HG02852 (cell line): ENCODE data around the gene PRR7.

ENCODE experiments used
- ATAC-seq: cut with Tn5 transposase; IDR thresholded peaks from one replicate; pipeline ENCODE4 v1.9.1; 2021; ENCODE audit warnings: mild to moderate bottlenecking, moderate library complexity; ENCODE audit not compliant: unreplicated experiment

PRR7 gene

DNA sequence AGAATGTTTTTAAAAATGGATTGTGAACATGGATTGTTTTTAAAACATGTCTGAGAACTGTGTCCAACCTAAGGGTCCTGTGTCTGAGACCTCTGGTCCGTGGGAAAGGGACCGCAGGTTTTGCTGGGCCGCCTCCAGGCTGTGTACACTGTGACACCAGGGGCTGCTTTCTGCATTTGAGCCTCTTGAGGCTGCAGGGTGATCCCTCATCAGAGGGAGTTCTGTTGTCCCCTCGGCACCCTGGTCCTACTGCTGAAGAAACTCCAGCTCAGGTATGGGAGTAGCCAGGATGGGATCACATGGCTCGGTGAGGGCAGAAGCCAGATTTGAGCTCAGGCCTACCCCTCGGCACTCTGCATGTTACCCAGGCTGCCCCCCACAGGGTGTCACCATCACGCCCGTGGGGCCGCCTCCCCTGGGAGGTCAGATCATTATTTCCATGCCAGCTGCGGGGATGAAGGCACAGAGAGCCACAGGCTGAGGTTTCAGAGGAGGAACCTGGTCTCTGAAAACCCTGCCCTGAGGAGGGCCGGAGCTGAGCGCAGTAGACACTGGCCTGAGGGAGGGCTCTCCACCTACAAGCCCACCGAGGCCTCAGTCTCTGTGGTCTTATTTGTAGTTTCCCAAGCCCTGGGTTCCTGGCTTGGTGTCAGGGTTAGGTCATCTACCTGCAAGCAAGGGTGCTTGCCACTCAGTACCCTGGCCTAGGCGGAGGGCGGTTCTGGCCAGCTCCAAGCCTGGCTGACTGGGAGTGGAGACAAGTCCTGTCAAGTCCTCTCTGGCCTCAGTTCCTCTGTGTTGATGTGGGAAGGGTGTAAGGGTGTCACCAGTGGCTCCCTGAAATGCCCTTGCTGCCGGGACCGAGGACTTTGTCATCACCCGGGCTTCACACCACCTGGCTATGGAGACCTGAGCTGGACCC lies 2.8 kb downstream of the PRR7 start:
- ATAC-seq = no peak

DNA sequence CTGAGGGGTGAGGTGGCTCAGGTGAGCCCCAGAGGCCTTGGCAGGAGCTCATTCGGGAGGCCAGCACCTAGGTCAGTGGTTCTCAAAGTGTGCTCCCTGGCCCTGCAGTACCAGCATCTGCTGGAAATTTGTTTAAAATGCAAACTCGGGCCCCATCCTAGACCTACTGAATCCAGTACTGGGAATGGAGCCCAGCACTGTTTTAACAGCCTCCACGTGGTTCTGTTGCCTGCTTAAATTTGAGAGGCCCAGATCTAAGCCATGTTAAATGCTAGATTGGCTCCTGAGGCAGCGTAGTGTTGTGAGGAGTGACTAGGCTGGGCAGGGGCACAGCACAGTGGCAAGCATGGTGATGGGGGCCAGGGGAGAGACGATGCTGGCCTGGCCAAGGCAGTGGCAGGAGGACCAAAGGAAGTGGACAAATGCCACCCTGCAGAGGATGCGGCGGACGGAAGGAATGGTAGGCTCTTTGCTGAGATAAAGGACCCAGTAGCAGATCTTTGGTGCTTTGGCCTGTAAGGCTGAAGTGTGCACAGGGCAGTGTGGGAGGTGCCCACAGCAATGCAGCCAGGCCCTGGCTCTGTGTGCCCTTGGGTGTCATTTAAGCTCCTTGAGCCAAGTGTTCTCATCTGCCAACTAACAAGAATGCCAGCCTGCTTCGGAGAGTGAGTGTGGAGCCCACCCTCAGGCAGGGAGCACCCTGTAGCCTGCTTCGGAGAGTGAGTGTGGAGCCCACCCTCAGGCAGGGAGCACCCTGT lies 4.2 kb downstream of the PRR7 start:
- ATAC-seq = no peak

DNA sequence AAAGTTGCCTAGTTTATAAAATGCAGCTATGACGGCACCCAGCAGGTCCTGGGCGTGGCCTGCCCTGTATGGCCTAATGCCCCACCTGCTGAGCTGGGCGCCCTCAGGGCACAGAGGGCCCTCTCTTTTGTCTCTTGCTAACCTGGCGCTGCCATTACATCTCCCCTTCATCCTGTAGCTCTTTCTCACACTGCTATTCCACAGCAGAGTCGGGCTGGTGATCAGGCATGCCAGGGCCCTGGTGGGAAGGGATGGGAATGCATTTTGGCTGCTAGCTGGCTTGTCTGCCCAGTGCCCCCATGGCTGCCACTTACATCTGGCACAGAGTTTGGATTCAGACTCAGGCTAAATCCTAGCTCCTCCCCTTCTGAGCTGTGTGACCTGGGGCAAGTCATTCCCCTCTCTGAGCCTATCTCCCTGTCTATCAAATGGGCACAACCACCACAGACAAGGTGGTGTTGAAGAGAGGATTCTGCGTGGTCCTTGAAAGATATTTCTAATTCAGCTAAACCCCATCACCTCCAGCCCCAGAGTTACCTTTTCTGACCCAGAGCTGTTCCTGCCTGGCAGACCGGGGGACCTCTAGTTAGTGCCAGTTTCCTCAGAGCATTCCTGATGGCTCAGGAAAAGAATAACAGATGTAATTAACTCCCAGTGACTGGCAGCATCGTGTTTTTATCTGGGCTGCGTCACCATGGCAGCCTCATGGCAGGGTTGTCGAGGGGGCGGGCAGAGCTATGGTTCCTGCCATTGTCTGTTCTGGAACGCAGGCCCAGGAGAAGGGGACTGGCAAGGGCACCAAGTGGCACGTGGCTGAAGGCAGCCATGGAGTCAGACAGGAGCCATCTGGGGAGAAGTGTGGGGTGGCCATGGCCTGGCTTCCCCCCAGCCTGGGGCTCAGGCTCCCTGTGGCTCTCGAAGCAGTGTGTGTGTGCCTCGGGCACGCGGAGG lies 6.3 kb downstream of the PRR7 start:
- no peak for ATAC-seq

DNA sequence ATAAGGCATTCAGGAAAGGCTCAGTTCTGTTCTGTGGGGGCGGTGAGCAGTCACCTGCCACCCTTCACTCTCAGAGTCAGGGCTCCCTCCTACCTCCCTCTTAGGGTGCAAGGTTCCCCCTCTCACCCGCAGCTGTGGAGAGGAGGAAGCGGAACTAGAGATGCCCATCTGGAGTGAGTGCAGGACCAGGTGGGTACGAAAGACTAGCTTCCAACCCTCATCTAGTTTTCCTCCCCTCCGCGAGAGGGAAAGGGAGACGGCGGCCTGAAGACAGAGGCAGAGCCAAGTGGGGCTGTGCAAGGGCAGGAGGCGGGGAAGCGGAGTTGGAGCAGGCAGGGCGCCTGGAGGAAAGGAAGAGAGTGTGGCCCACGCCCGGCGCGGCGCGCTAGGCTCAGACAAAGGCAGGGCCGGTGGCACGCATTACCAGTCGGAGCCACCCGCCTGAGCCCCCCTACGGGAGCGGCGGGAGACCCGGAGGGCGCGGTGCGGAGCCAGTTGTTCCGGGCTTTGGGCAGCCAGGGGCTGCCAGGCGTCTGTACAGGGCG lies 7.3 kb downstream of the PRR7 start:
- peak; percentile 4 for ATAC-seq

DNA sequence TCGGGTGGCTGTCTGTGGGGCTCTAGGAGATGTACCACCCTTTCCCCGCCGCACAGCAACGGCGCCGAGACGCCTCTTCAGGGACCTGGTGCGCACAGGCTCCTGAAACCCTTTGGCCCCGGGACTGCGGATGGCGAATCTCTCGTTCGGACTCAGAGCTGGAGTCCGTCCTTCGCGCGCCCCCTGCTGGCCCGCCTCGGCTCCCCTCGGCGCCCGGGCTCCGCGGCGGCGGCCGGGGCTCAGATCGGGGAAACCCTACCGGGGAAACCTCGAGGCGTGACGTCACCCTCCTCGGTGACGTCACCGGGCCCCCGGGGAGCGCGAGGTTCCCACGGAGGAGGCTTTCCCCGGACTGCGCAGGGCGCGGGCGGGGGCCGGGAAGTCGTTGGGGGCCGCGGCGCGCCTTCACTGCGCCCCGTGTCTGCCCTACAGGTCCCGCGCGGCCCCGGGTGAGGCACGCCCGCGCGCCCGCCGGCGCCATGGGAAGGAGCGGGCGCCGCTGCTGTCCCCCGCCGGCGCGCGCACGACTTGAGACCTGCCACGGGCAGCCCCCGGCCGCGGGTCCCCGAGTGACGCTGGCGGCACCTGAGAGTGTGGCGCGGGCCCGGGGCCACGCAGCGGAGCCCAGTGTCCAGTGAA lies 7.9 kb downstream of the PRR7 start:
- peak; percentile 35 for ATAC-seq

DNA sequence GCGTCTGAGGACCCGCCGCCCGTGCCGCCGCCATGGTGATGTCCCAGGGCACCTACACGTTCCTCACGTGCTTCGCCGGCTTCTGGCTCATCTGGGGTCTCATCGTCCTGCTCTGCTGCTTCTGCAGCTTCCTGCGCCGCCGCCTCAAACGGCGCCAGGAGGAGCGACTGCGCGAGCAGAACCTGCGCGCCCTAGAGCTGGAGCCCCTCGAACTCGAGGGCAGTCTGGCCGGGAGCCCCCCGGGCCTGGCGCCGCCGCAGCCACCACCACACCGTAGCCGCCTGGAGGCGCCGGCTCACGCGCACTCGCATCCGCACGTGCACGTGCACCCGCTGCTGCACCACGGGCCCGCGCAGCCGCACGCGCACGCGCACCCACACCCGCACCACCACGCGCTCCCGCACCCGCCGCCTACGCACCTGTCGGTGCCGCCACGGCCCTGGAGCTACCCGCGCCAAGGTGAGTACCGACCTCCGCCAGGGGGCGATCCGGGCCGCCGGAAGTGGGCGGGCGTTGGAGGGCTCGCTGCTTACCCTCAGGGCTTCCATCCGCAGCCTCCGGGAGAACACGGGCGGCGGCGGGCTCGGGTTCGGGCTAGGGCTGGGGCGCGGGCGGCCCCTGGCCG lies 8.5 kb downstream of the PRR7 start:
- ATAC-seq = peak; percentile 53

DNA sequence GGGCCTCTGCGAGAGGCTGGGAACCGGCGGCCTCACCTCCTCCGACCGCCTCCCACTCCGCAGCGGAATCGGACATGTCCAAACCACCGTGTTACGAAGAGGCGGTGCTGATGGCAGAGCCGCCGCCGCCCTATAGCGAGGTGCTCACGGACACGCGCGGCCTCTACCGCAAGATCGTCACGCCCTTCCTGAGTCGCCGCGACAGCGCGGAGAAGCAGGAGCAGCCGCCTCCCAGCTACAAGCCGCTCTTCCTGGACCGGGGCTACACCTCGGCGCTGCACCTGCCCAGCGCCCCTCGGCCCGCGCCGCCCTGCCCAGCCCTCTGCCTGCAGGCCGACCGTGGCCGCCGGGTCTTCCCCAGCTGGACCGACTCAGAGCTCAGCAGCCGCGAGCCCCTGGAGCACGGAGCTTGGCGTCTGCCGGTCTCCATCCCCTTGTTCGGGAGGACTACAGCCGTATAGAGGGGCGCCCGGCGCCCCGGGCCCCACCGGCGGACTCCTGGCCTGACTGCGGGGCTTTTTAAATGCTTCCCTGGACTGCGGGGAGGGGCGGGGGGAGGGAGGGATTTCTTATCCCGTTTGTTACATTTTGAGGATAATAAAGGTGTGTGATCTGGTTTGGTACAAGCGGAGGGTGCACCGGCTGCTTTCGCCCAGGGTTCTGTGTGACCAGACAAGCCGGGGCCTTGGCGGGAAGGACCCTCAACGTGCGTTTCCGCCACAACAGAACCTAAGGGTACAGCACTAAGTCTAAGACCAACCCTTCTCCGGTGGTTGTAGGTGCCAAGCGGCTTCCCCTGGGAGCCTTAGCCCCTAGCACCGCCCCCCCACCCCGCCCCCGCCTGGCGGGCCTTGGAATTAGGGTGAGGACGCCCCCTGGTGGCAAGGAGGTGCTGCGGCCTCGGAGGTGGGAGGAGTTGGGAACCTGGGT lies 9.3 kb downstream of the PRR7 start:
- peak; percentile 11 for ATAC-seq

DNA sequence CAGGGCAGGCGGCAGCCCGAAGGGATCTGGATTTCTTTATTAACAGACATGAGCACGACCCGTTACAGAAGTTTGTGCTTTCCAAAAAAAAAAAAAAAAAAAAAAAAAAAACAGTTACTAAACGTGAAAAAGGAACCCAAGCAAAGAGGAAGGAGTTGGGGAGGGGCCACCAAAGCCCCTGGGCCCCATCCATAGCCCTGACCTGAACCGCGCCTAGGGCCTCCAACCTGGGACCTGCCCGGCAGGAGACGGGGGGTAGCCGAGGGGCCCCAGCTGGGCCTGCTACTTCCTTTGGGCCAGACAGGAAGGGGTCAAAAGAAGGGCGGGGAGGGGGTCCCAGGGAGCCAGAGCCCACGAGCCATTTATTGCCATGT lies 10.0 kb downstream of the PRR7 start:
- ATAC-seq = no peak

DNA sequence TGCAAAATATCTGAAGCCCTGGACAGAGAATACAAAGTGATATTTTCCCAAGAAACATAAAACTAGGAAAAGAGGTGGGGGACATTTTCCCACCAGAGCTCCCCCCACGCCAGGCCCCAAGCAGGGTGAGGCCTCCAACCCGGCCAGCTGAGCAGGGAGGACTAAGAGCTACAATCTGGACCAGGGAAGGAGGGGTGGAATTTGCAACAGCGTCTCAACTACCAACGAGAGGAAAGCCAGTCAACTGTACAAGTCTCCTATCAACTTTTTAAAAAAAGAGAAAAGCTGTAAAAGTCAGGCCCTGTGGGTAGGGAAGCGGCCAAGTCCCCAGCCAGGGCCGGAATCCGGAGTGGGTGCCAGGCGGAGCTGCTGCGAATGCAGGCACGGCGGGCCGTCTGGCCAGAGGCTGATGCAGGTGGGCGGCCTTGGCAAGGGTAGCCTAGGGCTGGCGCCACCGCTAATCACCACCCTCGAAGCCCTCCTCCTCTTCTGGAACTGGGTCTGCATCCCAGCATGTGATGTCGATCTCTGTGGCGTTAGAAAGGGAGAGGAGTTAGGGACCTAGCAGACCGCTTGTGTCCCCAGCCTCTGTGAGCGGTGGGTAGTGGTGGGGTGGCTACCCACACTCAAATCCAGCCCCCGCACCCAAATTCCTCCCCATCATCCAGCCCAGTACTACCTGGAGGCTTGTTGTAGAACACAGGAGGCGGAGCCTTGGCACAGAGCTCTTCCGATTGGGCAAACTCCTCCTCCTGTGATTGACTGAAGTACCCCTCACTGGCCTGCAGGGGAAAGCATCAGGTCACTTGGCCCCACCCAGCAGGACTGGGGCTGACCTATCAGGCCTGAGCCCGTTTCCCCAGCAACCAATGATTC lies 10.6 kb downstream of the PRR7 start:
- peak; percentile 36 for ATAC-seq

DNA sequence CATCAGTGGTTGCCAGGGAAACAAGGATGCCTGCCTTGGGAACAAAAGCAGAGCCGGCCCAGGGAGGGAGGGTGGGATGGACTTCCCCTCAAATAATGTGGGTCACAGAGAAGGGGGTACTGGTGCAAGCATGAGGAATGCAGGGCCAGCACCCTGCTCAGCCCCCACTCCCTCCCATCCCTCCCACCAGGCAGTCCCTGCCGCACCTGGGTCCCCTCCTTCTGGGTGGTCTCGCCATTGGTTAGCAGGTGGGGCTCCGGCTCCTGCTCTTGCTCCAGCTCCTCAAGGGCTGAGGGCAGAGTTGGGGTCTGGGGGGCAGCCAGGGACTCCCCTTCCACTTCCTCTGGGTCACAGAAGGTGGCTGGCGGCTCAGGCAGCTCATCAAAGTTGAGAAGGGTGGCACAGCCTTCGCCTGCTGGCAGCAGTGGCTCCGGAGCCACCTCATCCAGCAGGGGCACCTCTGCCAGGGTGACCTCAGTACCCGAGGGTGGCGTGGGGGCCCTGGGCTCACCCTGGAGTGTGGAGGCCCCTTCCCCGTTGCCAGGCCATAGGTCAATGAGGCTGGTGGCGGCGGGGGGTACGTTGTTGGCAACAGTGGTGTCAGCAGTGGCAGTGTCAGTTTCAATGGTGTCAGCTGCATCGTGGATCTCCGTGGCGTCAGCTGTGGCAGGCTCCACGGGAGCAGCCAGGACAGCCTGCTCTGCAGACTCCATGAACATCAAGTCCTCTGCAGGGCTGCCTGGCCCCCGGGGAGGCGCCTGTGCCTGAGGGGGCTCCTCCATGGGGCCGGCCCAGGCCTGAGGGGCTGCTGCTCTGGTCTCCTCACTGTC lies 11.5 kb downstream of the PRR7 start:
- ATAC-seq = no peak

DNA sequence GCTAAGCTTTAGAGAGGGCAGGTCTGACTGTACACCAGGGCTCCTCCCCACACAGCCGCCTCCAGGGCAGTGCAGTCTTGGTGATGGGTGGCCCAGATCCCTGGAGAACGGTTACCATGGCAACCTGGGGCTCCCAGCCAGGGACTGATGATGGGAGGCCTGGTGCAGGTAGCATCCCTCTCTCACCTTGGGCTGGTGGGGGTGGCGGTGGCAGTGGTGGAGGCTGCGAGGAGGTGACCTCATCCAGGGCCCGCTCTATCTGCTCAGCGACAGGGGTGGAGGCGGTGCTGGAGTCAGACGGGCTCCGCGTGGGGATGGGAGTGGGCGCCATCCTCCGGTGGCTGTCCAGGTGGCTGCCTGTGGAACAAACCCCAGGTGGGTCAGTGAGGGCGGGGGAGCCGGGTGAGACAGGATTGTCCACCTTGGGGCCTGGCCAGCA lies 12.3 kb downstream of the PRR7 start:
- no peak for ATAC-seq

DNA sequence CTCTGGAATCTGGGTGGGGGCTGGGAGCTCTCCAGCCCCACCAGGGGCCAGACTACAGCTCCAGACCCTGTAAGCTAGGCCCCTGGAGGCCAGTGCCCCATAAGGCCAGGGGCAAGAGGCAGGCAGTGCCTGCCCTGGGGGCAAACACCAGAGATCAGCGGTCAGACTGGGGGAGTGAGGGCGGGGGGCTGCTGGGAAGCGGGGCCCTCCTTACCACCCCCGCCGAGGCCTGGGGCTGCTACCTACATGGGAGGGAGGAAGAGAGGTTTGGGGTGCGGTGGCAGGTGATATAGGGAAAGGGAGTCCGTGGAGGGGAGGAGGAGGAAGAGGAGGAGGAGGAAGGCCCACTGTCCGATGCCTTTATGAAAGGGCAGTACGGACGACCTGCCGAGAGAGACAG lies 12.7 kb downstream of the PRR7 start:
- ATAC-seq = no peak

DNA sequence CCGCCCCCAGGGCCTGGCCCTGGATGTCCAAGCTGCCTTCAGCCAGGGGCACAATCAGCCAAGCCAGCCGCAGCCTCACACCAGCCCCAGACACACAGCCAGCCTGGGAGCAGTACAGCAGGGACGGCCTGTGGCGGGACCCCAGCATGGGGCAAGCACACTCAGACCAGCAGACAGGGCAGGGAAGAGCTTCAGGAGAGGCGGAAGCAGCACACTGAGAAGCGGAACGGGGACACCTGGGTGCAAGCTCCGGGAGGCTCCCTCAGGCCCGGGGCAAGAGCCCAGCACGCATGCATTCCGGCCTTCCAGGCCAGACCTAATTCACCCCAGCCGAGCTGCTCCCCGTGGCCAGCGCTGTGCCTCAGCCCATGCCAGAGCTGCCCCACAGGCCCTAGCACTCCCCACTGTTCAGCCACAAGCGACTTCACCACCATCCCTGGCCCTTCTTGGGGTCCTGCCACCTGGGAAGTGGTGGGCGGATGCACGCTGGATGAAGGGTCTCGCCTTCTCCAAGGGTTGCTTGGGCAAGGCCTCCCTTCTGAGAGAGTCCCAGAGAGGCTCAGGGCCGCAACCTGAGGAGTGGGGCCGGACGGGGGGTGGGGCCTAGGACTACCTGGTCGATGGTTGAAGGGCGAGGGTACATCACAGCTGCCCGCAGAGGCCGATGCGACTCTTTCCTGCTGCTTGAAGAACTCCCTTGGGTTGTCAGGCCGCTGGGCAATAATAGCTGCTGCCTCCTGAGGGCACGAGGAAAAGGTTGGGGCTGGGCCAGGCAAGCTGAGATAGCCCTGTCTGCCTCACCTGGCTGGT lies 13.4 kb downstream of the PRR7 start:
- ATAC-seq = no peak

DNA sequence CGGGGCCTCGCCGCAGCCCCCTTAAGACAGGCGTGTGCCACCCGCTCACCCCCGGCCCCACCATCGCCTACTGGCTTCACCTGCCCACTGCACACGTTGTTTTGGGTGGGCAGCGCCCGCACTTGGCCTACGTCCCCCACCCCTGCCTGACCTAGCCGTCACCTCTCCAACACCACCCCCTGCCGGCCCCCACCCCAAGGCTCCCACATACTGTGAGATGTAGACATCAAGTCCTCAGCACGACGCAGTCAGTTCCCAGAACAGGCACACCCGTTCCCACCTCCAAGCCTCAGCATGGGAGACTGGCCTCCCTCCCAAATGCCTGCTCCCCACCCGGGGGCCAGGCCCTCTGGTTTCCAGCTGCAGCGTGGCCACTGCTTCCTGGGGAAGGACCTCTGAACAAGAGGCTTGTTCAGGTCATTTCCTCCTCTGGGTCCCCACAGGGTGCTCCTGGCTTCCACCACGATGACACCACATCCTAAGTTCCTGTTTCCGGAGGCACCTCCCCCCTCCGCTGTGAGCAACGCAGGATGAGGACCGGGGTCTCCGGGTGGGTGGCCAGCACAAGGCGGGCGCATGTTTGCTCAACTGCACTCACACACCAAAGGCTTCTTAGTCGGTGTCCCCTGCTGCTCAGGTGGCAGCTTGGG lies 15.5 kb downstream of the PRR7 start:
- no peak for ATAC-seq

DNA sequence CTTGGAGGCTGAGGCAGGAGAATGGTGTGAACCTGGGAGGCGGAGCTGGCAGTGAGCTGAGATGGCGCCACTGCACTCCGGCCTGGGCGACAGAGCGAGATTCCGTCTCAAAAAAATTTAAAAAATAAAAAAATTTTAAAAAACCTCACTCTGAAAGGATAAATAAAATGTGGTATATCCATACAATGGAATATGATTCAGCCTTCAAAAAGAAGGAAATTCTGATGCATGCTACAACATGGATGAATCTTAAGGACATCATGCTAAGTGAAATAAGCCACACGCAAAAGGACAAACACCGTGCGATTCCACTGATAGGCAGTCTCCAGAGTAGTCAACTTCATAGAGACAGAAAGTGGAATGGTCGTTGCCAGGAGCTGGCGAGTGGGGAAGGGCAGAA lies 18.4 kb downstream of the PRR7 start:
- no peak for ATAC-seq

DNA sequence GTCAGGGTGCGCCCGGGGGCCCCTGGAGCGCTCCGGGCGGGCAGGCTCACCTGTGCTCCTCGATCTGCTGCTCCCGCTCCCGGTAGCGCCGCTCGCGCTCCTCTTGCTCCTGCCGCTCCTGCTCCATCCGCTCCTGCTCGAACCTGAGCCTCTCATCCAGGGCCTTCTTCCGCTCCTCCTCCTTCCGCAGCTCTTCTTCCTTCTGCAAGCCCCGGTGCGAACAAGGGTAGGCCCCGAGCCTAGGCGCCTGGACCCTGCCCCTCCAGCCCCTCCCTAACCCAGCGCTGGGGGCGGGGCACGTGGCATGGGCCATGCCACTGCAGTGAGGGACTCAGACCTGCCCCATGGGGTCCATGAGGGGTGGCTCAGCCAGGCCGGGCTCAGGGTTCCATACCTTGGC lies 20.2 kb downstream of the PRR7 start:
- ATAC-seq = no peak
